HEK293 (cell line): ENCODE data around the gene RNF181.
A peak's percentile ranks its signal among the peaks of the same experiment; 100 is the strongest.

Experiments
- CTCF ChIA-PET: fragments of 350-600 bp; formaldehyde crosslinking; extraction: SDS; loops from one replicate; lab custom pipeline; 2021; ENCODE audit warnings: antibody characterized with exemption; lab: Yijun Ruan, JAX
- POLR2A ChIA-PET: fragments of 300-600 bp; formaldehyde crosslinking; extraction: SDS; loops from one replicate; lab custom pipeline; 2020; ENCODE audit warnings: antibody characterized with exemption, inconsistent platforms; lab: Yijun Ruan, JAX
- H3K27ac ChIP-seq: fragments of 200-500 bp; sonication (Bioruptor generic); 2 replicates; pipeline ENCODE4 v1.5.1; 2014; ENCODE audit warnings: low read depth, low read length, control low read depth, inconsistent platforms; ENCODE audit errors: extremely low read depth
- H3K36me3 ChIP-seq, 2 experiments: fragments of 200-500 bp in 1 of 2; sonication (Bioruptor generic) in 1 of 2; 1 replicate in 1 of 2; 2 replicates in 1 of 2; pipeline ENCODE4 v1.5.1; 2014 to 2017; ENCODE audit warnings: inconsistent platforms in 2 of 2, low read length in 2 of 2; ENCODE audit not compliant: control insufficient read depth in 2 of 2, insufficient read depth in 1 of 2
- H3K4me1 ChIP-seq: fragments of 200-500 bp; sonication (Bioruptor generic); 2 replicates; pipeline ENCODE4 v1.5.1; 2014; ENCODE audit warnings: mild to moderate bottlenecking, low read length, inconsistent platforms; ENCODE audit not compliant: control insufficient read depth, insufficient read depth
- H3K4me3 ChIP-seq: 2 replicates; pipeline ENCODE4 v1.5.1; 2011; ENCODE audit warnings: low read depth, mild to moderate bottlenecking, control low read depth, low read length, moderate library complexity
- H3K9me3 ChIP-seq: fragments of 200-500 bp; sonication (Bioruptor generic); 2 replicates; pipeline ENCODE4 v1.5.1; 2014; ENCODE audit warnings: low read depth, low read length, inconsistent platforms; ENCODE audit not compliant: control insufficient read depth, insufficient read depth
- HOXC10 ChIP-seq: sonication (generic); formaldehyde crosslinking; IDR thresholded peaks from 2 replicates; pipeline ENCODE4 v1.8.1; 2023; ENCODE audit warnings: mild to moderate bottlenecking, missing genetic modification reagents
- KLF8 ChIP-seq: fragments of 450-650 bp; formaldehyde crosslinking; IDR thresholded peaks from 2 replicates; pipeline ENCODE4 v1.5.1; 2016; ENCODE audit warnings: missing biosample characterization, missing genetic modification characterization
- MYNN ChIP-seq: fragments of 450-650 bp; formaldehyde crosslinking; IDR thresholded peaks from 2 replicates; pipeline ENCODE4 v1.5.1; 2016; ENCODE audit warnings: missing biosample characterization, missing genetic modification characterization, borderline replicate concordance
- PRDM1 ChIP-seq: fragments of 450-650 bp; formaldehyde crosslinking; IDR thresholded peaks from 2 replicates; pipeline ENCODE4; 2016; ENCODE audit warnings: missing biosample characterization, missing genetic modification characterization
- SP7 ChIP-seq: fragments of 450-650 bp; formaldehyde crosslinking; IDR thresholded peaks from 2 replicates; pipeline ENCODE4 v1.5.1; 2016; ENCODE audit warnings: missing biosample characterization, missing genetic modification characterization
- ZBTB17 ChIP-seq: fragments of 450-650 bp; formaldehyde crosslinking; IDR thresholded peaks from 2 replicates; pipeline ENCODE4 v1.5.1; 2016; ENCODE audit warnings: missing biosample characterization, missing genetic modification characterization
- ZBTB20 ChIP-seq: fragments of 450-650 bp; formaldehyde crosslinking; IDR thresholded peaks from 2 replicates; pipeline ENCODE4 v1.5.1; 2016; ENCODE audit warnings: missing biosample characterization, missing genetic modification characterization
- ZBTB48 ChIP-seq: fragments of 450-650 bp; formaldehyde crosslinking; IDR thresholded peaks from 2 replicates; pipeline ENCODE4 v1.5.1; 2016; ENCODE audit warnings: missing biosample characterization, missing genetic modification characterization
- ZNF140 ChIP-seq: fragments of 450-650 bp; formaldehyde crosslinking; IDR thresholded peaks from 2 replicates; pipeline ENCODE4 v1.5.1; 2016; ENCODE audit warnings: missing biosample characterization, missing genetic modification characterization
- ZNF169 ChIP-seq: fragments of 450-650 bp; formaldehyde crosslinking; IDR thresholded peaks from 2 replicates; pipeline ENCODE4 v1.5.1; 2016; ENCODE audit warnings: missing biosample characterization, missing genetic modification characterization
- ZNF175 ChIP-seq: fragments of 450-650 bp; formaldehyde crosslinking; IDR thresholded peaks from 2 replicates; pipeline ENCODE4 v1.5.1; 2016; ENCODE audit warnings: missing biosample characterization, missing genetic modification characterization
- ZNF184 ChIP-seq: fragments of 450-650 bp; IDR thresholded peaks from 2 replicates; pipeline ENCODE4 v1.5.1; 2018; ENCODE audit warnings: missing biosample characterization, mild to moderate bottlenecking, missing genetic modification characterization
- ZNF2 ChIP-seq: fragments of 450-650 bp; formaldehyde crosslinking; IDR thresholded peaks from 2 replicates; pipeline ENCODE4 v1.5.1; 2016; ENCODE audit warnings: missing biosample characterization, missing genetic modification characterization
- ZNF223 ChIP-seq: fragments of 450-650 bp; formaldehyde crosslinking; IDR thresholded peaks from 2 replicates; pipeline ENCODE4 v1.5.1; 2016; ENCODE audit warnings: missing biosample characterization, missing genetic modification characterization
- ZNF24 ChIP-seq: fragments of 450-650 bp; formaldehyde crosslinking; IDR thresholded peaks from 2 replicates; pipeline ENCODE4 v1.5.1; 2016; ENCODE audit warnings: missing biosample characterization, missing genetic modification characterization
- ZNF26 ChIP-seq: fragments of 450-650 bp; formaldehyde crosslinking; IDR thresholded peaks from 2 replicates; pipeline ENCODE4 v1.5.1; 2016; ENCODE audit warnings: missing biosample characterization, missing genetic modification characterization
- ZNF350 ChIP-seq: fragments of 450-650 bp; formaldehyde crosslinking; IDR thresholded peaks from 2 replicates; pipeline ENCODE4 v1.5.0; 2017; ENCODE audit warnings: missing biosample characterization, mild to moderate bottlenecking, missing genetic modification characterization
- ZNF449 ChIP-seq: fragments of 450-650 bp; formaldehyde crosslinking; IDR thresholded peaks from 2 replicates; pipeline ENCODE4 v1.5.1; 2017; ENCODE audit warnings: missing biosample characterization, mild to moderate bottlenecking, missing genetic modification characterization, moderate library complexity
- ZNF548 ChIP-seq: fragments of 450-650 bp; formaldehyde crosslinking; IDR thresholded peaks from 2 replicates; pipeline ENCODE4 v1.5.1; 2016; ENCODE audit warnings: missing biosample characterization, missing genetic modification characterization
- ZNF549 ChIP-seq: fragments of 450-650 bp; IDR thresholded peaks from 2 replicates; pipeline ENCODE4 v1.5.1; 2018; ENCODE audit warnings: missing biosample characterization, missing genetic modification characterization, mild to moderate bottlenecking, inconsistent platforms, moderate library complexity
- ZNF624 ChIP-seq: fragments of 450-650 bp; formaldehyde crosslinking; IDR thresholded peaks from 2 replicates; pipeline ENCODE4 v1.5.1; 2017; ENCODE audit warnings: missing biosample characterization, missing genetic modification characterization
- ZNF658 ChIP-seq: fragments of 450-650 bp; formaldehyde crosslinking; IDR thresholded peaks from 2 replicates; pipeline ENCODE4; 2016; ENCODE audit warnings: missing biosample characterization, missing genetic modification characterization
- ZNF664 ChIP-seq: fragments of 450-650 bp; formaldehyde crosslinking; IDR thresholded peaks from 2 replicates; pipeline ENCODE4 v1.5.1; 2016; ENCODE audit warnings: missing biosample characterization, missing genetic modification characterization
- ZNF670 ChIP-seq: fragments of 450-650 bp; formaldehyde crosslinking; IDR thresholded peaks from 2 replicates; pipeline ENCODE4 v1.5.1; 2016; ENCODE audit warnings: missing biosample characterization, missing genetic modification characterization, low read depth
- ZNF747 ChIP-seq: fragments of 450-650 bp; formaldehyde crosslinking; IDR thresholded peaks from 2 replicates; pipeline ENCODE4 v1.5.1; 2016; ENCODE audit warnings: missing biosample characterization, missing genetic modification characterization
- ZNF768 ChIP-seq: fragments of 450-650 bp; formaldehyde crosslinking; IDR thresholded peaks from 2 replicates; pipeline ENCODE4 v1.5.1; 2018; ENCODE audit warnings: missing biosample characterization, mild to moderate bottlenecking, missing genetic modification characterization
- ZNF830 ChIP-seq: fragments of 450-650 bp; IDR thresholded peaks from 2 replicates; pipeline ENCODE4 v1.5.0; 2018; ENCODE audit warnings: missing biosample characterization, missing genetic modification characterization, low read depth, mild to moderate bottlenecking, moderate library complexity
- ZSCAN23 ChIP-seq: fragments of 450-650 bp; formaldehyde crosslinking; IDR thresholded peaks from 2 replicates; pipeline ENCODE4 v1.5.1; 2016; ENCODE audit warnings: missing biosample characterization, missing genetic modification characterization

Gene RNF181

GRCh38 chr2:85628658-85629057, 33.1 kb downstream of the RNF181 start:
- no peaks in the 10 kb centered on the region for H3K4me1 ChIP-seq
- no peak overlapping the region for H3K4me3 ChIP-seq
- H3K27ac ChIP-seq: no peak overlapping the region
- no peaks in the 10 kb centered on the region for H3K9me3 ChIP-seq
- POLR2A ChIA-PET: interaction anchor here (0.7 to 1.2 kb wide), 2 partner anchors 13 to 1161 kb away, joined by 3 read pairs; partner anchors contain the start of gene USP39
- CTCF ChIA-PET: interaction anchor here (3.6 kb wide), 1 partner anchor 8 kb away, joined by 29 read pairs; no protein-coding TSS in a partner anchor
- TF ChIP-seq ZNF2 (tag by site-specific recombination) (no peak), ZBTB20 (no peak), MYNN (tag by site-specific recombination) (no peak), ZSCAN23 (no peak), ZNF175 (tag by site-specific recombination) (no peak), ZNF184 (tag by site-specific recombination) (no peak), ZNF664 (no peak)
- peaks cover 92 to 97% of the 10 kb centered on the region in 2 experiments for H3K36me3 ChIP-seq

- Histone ChIP-seq H3K27ac (no peak overlapping the region), H3K4me1 (no peaks in the 10 kb centered on the region), H3K4me3 (no peak overlapping the region), H3K36me3 (peaks cover 90 to 95% of the 10 kb centered on the region in 2 experiments), H3K9me3 (no peaks in the 10 kb centered on the region)
- no peak for TF ChIP-seq ZNF830 (tag by site-specific recombination)
- no peak for TF ChIP-seq ZNF747
- no peak for TF ChIP-seq ZNF670 (tag by site-specific recombination)
- TF ChIP-seq ZNF140 (tag by site-specific recombination): no peak
- no peak for TF ChIP-seq ZNF449 (tag by site-specific recombination)
- no peak for TF ChIP-seq SP7 (tag by site-specific recombination)
- TF ChIP-seq ZNF24 (tag by site-specific recombination): no peak
- no peak for TF ChIP-seq PRDM1 (tag by site-specific recombination)
- TF ChIP-seq HOXC10 (CRISPR knock-in tag): no peak
- no peak for TF ChIP-seq ZNF548 (tag by site-specific recombination)
- TF ChIP-seq ZNF223 (tag by site-specific recombination): no peak
- no peak for TF ChIP-seq ZBTB17 (tag by site-specific recombination)
- TF ChIP-seq ZNF169 (tag by site-specific recombination): no peak
- TF ChIP-seq KLF8 (tag by site-specific recombination): no peak
- TF ChIP-seq ZNF658: no peak
- CTCF ChIA-PET: interaction anchor here (0.5 to 0.6 kb wide), 3 partner anchors 9 to 103 kb away, joined by 3 to 4 read pairs (median 3); no protein-coding TSS in a partner anchor
- POLR2A ChIA-PET: interaction anchor here (0.6 kb wide), 1 partner anchor 67 kb away, joined by 3 read pairs; no protein-coding TSS in a partner anchor
Measured at GRCh38 chr2:85631316-85631715, 35.8 kb downstream of the RNF181 start.

- ChIA-PET POLR2A (no interaction called here), CTCF (interaction anchor here (0.6 to 3.3 kb wide), 6 partner anchors 9 to 293 kb away, joined by 3 to 19 read pairs (median 6); no protein-coding TSS in a partner anchor)
- H3K36me3 ChIP-seq: peaks cover 93 to 95% of the 10 kb centered on the region in 2 experiments
- H3K27ac ChIP-seq: no peak overlapping the region
- no peaks in the 10 kb centered on the region for H3K4me1 ChIP-seq
- H3K9me3 ChIP-seq: no peaks in the 10 kb centered on the region
- TF ChIP-seq ZNF449 (tag by site-specific recombination) (peak; percentile 66; the same call in 1 of the 2 replicates), ZNF768 (tag by site-specific recombination) (no peak), ZNF549 (tag by site-specific recombination) (no peak), ZBTB48 (no peak), ZNF350 (tag by site-specific recombination) (no peak), ZNF624 (tag by site-specific recombination) (no peak), ZNF26 (tag by site-specific recombination) (no peak), HOXC10 (CRISPR knock-in tag) (no peak)
- H3K4me3 ChIP-seq: no peak overlapping the region
Measured at GRCh38 chr2:85635011-85635410, 39.5 kb downstream of the RNF181 start.
